HepG2 (cell line): Measurements from ENCODE around the gene ATXN2. TPM values are rescaled to one million over a fixed set of nuclear protein-coding genes. Genes with fewer than 3 reads are reported as not detected.
A peak's percentile ranks its signal among the peaks of the same experiment; 100 is the strongest.

Experiments used
- ATAC-seq: fragments of 200-7000 bp; cut with Tn5 transposase; 3 replicates; pipeline ENCODE4 v1.9.1; 2020; ENCODE audit warnings: mild to moderate bottlenecking, moderate library complexity
- BruUV-seq: library from RNA; stranded (reverse); fragments of 400-500 nt; replicated peaks from 2 replicates; lab custom pipeline; 2021; lab: Mats Ljungman, UMichigan
- CTCF ChIA-PET: fragments of 300-600 bp; formaldehyde crosslinking; extraction: SDS; loops from one replicate; lab custom pipeline; 2021; ENCODE audit warnings: low total read pairs, inconsistent platforms, low intra/inter-chr PET ratio; lab: Yijun Ruan, JAX
- POLR2A ChIA-PET: fragments of 350-600 bp; sonication (Branson Sonifier 250); formaldehyde crosslinking; loops from one replicate; lab custom pipeline; 2020; ENCODE audit warnings: antibody characterized with exemption, inconsistent platforms; lab: Yijun Ruan, JAX
- DNase-seq: peaks from one replicate; pipeline ENCODE4 v3.0.0-alpha.2; 2015; ENCODE audit warnings: low spot score
- FAIRE-seq: peaks from 3 replicates; lab custom pipeline; 2011; peaks lifted over from hg19 to GRCh38; lab: Jason Lieb, UNC
- H2AFZ ChIP-seq: one replicate; pipeline ENCODE4 v1.6.1; 2011; ENCODE audit warnings: low read length, inconsistent platforms
- H3K27ac ChIP-seq: fragments of 300-600 bp; 3 replicates; pipeline ENCODE4 v1.8.0; 2011; ENCODE audit warnings: mixed run types, mild to moderate bottlenecking, mixed read lengths, low read length, inconsistent platforms; ENCODE audit not compliant: insufficient read depth; ENCODE audit errors: extremely low read length
- H3K27me3 ChIP-seq, 2 experiments: fragments of 200-600 bp in 1 of 2; 2 replicates in 1 of 2; 3 replicates in 1 of 2; pipeline versions ENCODE4 v1.6.0 to v1.8.0; 2011; ENCODE audit warnings: low read length in 2 of 2, mild to moderate bottlenecking in 2 of 2, moderate library complexity in 2 of 2, inconsistent platforms in 1 of 2; ENCODE audit not compliant: insufficient read depth in 2 of 2, control insufficient read depth in 1 of 2
- H3K36me3 ChIP-seq, 2 experiments: fragments of 200-600 bp in 1 of 2; replicated peaks in 1 of 2; 2 replicates in 1 of 2; 3 replicates in 1 of 2; pipeline versions ENCODE4 v1.5.1 to v1.8.0; 2011; ENCODE audit warnings: low read length in 2 of 2, inconsistent platforms in 1 of 2; ENCODE audit not compliant: insufficient read depth in 2 of 2, control insufficient read depth in 1 of 2
- H3K4me1 ChIP-seq: 2 replicates; pipeline ENCODE4 v1.5.1; 2012; ENCODE audit warnings: low read length, inconsistent platforms; ENCODE audit not compliant: insufficient read depth
- H3K4me2 ChIP-seq: 2 replicates; pipeline ENCODE4 v1.6.0; 2011; ENCODE audit warnings: low read depth, low read length, inconsistent platforms
- H3K4me3 ChIP-seq, 3 experiments: fragments of 200-600 bp in 1 of 3; sonication (generic), shearing (Covaris generic) in 1 of 3; replicated peaks in 1 of 3; 2 replicates each; pipeline ENCODE4 v1.5.1; 2011 to 2016; ENCODE audit warnings: low read length in 3 of 3, inconsistent platforms in 2 of 3, low read depth in 2 of 3, mild to moderate bottlenecking in 2 of 3, control low read depth in 1 of 3, mixed read lengths in 1 of 3; ENCODE audit not compliant: insufficient read depth in 1 of 3
- H3K79me2 ChIP-seq: one replicate; pipeline ENCODE4 v1.6.1; 2011; ENCODE audit warnings: low read length, inconsistent platforms; ENCODE audit not compliant: insufficient read depth
- H3K9ac ChIP-seq: 2 replicates; pipeline ENCODE4 v1.6.0; 2011; ENCODE audit warnings: mild to moderate bottlenecking, low read depth, low read length, inconsistent platforms; ENCODE audit not compliant: insufficient read depth
- H3K9me3 ChIP-seq: 2 replicates; pipeline ENCODE4 v1.5.1; 2012; ENCODE audit warnings: mild to moderate bottlenecking, low read length
- H4K20me1 ChIP-seq: 2 replicates; pipeline ENCODE4 v1.6.0; 2011; ENCODE audit warnings: inconsistent platforms, mild to moderate bottlenecking, low read length, moderate library complexity; ENCODE audit not compliant: insufficient read depth
- DR1 ChIP-seq: sonication (generic); formaldehyde crosslinking; IDR thresholded peaks from 2 replicates; pipeline ENCODE4 v1.8.0; 2021; ENCODE audit warnings: mild to moderate bottlenecking, missing genetic modification reagents, inconsistent platforms
- MXD4 ChIP-seq: IDR thresholded peaks from 2 replicates; pipeline ENCODE4 v1.6.1; 2016; ENCODE audit warnings: mild to moderate bottlenecking, missing biosample characterization, missing genetic modification reagents
- ONECUT2 ChIP-seq: sonication (generic); formaldehyde crosslinking; IDR thresholded peaks from 2 replicates; pipeline ENCODE4 v1.4.0; 2020; ENCODE audit warnings: missing genetic modification reagents
- RNF2 ChIP-seq: fragments of 450-650 bp; conservative IDR thresholded peaks from 2 replicates; pipeline ENCODE4 v1.6.1; 2016; ENCODE audit warnings: low read depth
- ZNF224 ChIP-seq: sonication (generic); formaldehyde crosslinking; IDR thresholded peaks from 2 replicates; pipeline ENCODE4 v1.5.0; 2020; ENCODE audit warnings: mild to moderate bottlenecking, missing genetic modification reagents
- ZNF629 ChIP-seq: sonication (generic); formaldehyde crosslinking; conservative IDR thresholded peaks from 2 replicates; pipeline ENCODE4 v1.5.0; 2020; ENCODE audit warnings: missing genetic modification reagents
- WGBS: methylation state at CpG from one replicate; pipeline ENCODE4 v1.1.6; 2017; ENCODE audit warnings: low lambda C conversion rate; 5-methylcytosine and 5-hydroxymethylcytosine counted together
- in situ Hi-C: cut with HindIII; loops from 2 replicates; pipeline ENCODE4 v1.10.0; 2017; ENCODE audit warnings: low pct_unique_long_range_greater_than_20kb; ENCODE audit not compliant: extremely low pct_ligation_motif_present
- intact Hi-C: fragments of 100-400 bp; cut with micrococcal nuclease; formaldehyde crosslinking; loops from one replicate; pipeline ENCODE4 v1.10.0; 2022; ENCODE audit not compliant: unreplicated experiment
- polyA plus RNA-seq, 8 experiments: library from polyadenylated mRNA; depleted of rRNA in 3 of 8; stranded (reverse) in 7 of 8; unstranded in 1 of 8; fragments of >200 nt; fragmentation: Illumina TruSeq in 4 of 8; extraction: Trizol in 4 of 8; gene quantifications; 2 replicates each; pipeline versions ENCODE4 v1.2.1 to v1.2.3, GENCODE V29; 2011 to 2016; ENCODE audit warnings: low read depth in 4 of 8, missing spikeins in 1 of 8, mixed read lengths in 1 of 8; ENCODE audit not compliant: insufficient read depth in 1 of 8
- total RNA-seq, 5 experiments: library from RNA; depleted of rRNA; stranded (reverse); fragments of >200 nt; fragmentation: Illumina TruSeq; extraction: Trizol; gene quantifications; 2 replicates each; pipeline ENCODE4 v1.2.3, GENCODE V29; 2016; ENCODE audit warnings: low read depth in 1 of 5

ATXN2 gene
- total and polyA plus RNA-seq, 2 of the 13 experiments (the other 11 are each of a cell fraction or from before 2014, with no cell fraction given) = 18.1 to 27.1 TPM

GRCh38 chr12:111408116-111408440 lies 191.0 kb downstream of the ATXN2 start:
- Histone ChIP-seq H3K27ac (no peak overlapping the region), H4K20me1 (peaks cover 28% of the 10 kb centered on the region), H2AFZ (no peak overlapping the region), H3K9ac (no peak overlapping the region), H3K4me1 (peaks cover 42% of the 10 kb centered on the region), H3K9me3 (no peaks in the 10 kb centered on the region), H3K27me3 (no peaks in the 10 kb centered on the region; a peak in 1 of 5 replicates)
- BruUV-seq = no TSS peak
- in situ Hi-C loops = no loop called here
- no peak for ATAC-seq
- CTCF ChIA-PET = no interaction called here
- 100% methylated on average over 1 of the region's 1 CpG for WGBS
- POLR2A ChIA-PET = no interaction called here
- TF ChIP-seq MXD4 (CRISPR knock-in tag) (no peak), ZNF629 (CRISPR knock-in tag) (peak; percentile 91)
- TF ChIP-seq, all 625 proteins: peak for 1
- Histone ChIP-seq H3K36me3 (0 out of 5 replicates have a peak, but pooled peaks cover 0 to 5% of the 10 kb centered on the region in 2 experiments), H3K4me2 (peak overlapping the region; percentile 84; the same call in 1 of the 2 replicates), H3K4me3 (no peak overlapping the region), H3K79me2 (peaks cover 33% of the 10 kb centered on the region)
- no peak for FAIRE-seq
- DNase-seq = no peak
- intact Hi-C loops = no loop called here

- CTCF ChIA-PET = no interaction called here
- no TSS peak for BruUV-seq
- ATAC-seq (no peak), FAIRE-seq (no peak), DNase-seq (no peak)
- Histone ChIP-seq H3K9me3 (no peaks in the 10 kb centered on the region), H3K79me2 (peaks cover 30% of the 10 kb centered on the region), H3K27me3 (no peaks in the 10 kb centered on the region; a peak in 1 of 5 replicates), H3K4me3 (peak overlapping the region; percentile 92 to 95 (median 93); a peak in 5 of 6 replicates), H3K4me1 (peaks cover 45% of the 10 kb centered on the region), H3K36me3 (0 out of 5 replicates have a peak, but pooled peaks cover 0 to 5% of the 10 kb centered on the region in 2 experiments), H2AFZ (no peak overlapping the region), H4K20me1 (peaks cover 28% of the 10 kb centered on the region), H3K4me2 (peak overlapping the region; percentile 84), H3K9ac (peak overlapping the region; percentile 81; the same call in 1 of the 2 replicates), H3K27ac (no peak overlapping the region)
- TF ChIP-seq DR1 (CRISPR knock-in tag) (no peak), ZNF224 (CRISPR knock-in tag) (0 out of 2 replicates have a peak, but pooled peaks have one; percentile 26), ONECUT2 (CRISPR knock-in tag) (no peak), RNF2 (no peak)
- 92% methylated on average over 3 of the region's 9 CpGs for WGBS
- POLR2A ChIA-PET = no interaction called here
- intact Hi-C loops (no loop called here), in situ Hi-C loops (no loop called here)
Observed at GRCh38 chr12:111407377-111408115, 191.6 kb downstream of the ATXN2 start.
